Measurements from ENCODE around the gene BMPR1A.

Gene BMPR1A

DNA sequence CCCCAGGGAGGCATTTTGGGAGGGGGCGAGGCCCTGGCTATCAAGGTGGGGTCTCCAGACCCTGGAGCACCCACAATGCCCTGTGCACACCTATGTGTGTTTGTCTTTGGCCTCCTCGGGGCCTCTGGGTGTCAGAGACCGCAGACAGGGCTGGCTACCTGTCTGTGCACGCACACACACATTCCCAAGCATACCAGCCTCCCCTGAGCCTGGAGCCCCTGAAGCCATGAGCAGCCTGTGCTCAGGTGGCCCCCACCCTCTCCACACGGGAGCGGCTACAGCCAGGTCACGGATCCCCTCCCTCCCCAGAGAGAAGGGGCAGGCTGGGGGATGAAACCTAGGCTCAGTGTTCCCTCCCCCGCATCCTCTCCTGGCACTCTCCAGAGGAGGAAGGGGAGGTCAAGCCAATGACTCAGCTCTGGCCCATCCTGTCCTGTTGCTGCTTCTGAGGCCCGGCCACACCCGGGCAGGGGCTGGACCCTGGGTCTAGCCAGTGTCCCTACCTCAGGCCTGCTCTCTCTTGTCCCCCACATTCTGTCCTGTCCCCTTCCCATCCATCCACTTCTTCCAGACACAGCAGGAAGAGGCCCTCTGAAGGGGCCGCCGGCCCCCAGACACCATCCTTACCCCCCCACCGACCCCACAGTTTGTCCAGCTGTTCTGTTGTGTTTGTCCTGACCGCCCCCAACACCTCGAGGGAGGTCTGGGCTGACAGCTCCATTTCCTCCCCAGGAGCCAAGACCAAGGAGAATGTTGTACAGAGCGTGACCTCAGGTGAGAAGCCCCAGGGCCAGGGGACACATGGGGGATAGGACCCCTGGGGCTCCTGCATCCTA lies 202.7 kb downstream of the BMPR1A start:
- ATAC-seq (ENCODE audit: low read depth) (peak; percentile 86), DNase-seq (ENCODE audit: low spot score) (no peak)

DNA sequence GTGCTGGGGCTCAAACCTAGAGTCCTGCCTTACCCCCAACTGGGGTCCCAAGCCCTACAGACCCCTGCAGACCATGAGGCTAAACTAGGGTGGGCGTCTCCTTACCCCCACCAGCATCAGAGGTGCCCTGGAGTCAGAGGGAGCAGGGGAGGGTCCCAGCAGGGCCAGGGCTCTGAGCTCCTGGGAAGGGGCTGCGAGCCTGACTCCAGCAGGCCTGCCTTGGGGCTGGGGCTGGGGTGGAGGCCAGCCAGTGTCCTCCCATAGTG lies 203.3 kb downstream of the BMPR1A start:
- H3K4me3 ChIP-seq (ENCODE audit: severe bottlenecking), result no peak overlapping the region
- H3K27me3 ChIP-seq (ENCODE audit: insufficient read depth, poor library complexity, severe bottlenecking), result no peaks in the 10 kb centered on the region
- DNase-seq (ENCODE audit: low spot score) (no peak), ATAC-seq (ENCODE audit: low read depth) (no peak)
- peak overlapping the region; percentile 70 for H3K27ac ChIP-seq (ENCODE audit: poor library complexity, severe bottlenecking)
- no peaks in the 10 kb centered on the region for H3K9me3 ChIP-seq (ENCODE audit: severe bottlenecking)
- H3K4me1 ChIP-seq (ENCODE audit: insufficient read depth, poor library complexity, severe bottlenecking), result peaks cover 23% of the 10 kb centered on the region
- TF ChIP-seq, protein P1, sequence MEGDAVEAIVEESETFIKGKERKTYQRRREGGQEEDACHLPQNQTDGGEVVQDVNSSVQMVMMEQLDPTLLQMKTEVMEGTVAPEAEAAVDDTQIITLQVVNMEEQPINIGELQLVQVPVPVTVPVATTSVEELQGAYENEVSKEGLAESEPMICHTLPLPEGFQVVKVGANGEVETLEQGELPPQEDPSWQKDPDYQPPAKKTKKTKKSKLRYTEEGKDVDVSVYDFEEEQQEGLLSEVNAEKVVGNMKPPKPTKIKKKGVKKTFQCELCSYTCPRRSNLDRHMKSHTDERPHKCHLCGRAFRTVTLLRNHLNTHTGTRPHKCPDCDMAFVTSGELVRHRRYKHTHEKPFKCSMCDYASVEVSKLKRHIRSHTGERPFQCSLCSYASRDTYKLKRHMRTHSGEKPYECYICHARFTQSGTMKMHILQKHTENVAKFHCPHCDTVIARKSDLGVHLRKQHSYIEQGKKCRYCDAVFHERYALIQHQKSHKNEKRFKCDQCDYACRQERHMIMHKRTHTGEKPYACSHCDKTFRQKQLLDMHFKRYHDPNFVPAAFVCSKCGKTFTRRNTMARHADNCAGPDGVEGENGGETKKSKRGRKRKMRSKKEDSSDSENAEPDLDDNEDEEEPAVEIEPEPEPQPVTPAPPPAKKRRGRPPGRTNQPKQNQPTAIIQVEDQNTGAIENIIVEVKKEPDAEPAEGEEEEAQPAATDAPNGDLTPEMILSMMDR (IDR thresholded peaks at IDR 0.05; ENCODE audit: poor library complexity, severe bottlenecking), result no peak
- H3K36me3 ChIP-seq (ENCODE audit: low read depth), result no peaks in the 10 kb centered on the region

More for the DNA sequence above, 202.7 kb downstream of the BMPR1A start:
- Histone ChIP-seq H3K27ac (ENCODE audit: poor library complexity, severe bottlenecking) (peak overlapping the region; percentile 70), H3K4me1 (ENCODE audit: insufficient read depth, poor library complexity, severe bottlenecking) (peaks cover 23% of the 10 kb centered on the region), H3K4me3 (ENCODE audit: severe bottlenecking) (peak overlapping the region; percentile 4), H3K36me3 (ENCODE audit: low read depth) (no peaks in the 10 kb centered on the region), H3K27me3 (ENCODE audit: insufficient read depth, poor library complexity, severe bottlenecking) (no peaks in the 10 kb centered on the region), H3K9me3 (ENCODE audit: severe bottlenecking) (no peaks in the 10 kb centered on the region)
- TF ChIP-seq, protein P1 (IDR thresholded peaks at IDR 0.05; ENCODE audit: poor library complexity, severe bottlenecking), result no peak

DNA sequence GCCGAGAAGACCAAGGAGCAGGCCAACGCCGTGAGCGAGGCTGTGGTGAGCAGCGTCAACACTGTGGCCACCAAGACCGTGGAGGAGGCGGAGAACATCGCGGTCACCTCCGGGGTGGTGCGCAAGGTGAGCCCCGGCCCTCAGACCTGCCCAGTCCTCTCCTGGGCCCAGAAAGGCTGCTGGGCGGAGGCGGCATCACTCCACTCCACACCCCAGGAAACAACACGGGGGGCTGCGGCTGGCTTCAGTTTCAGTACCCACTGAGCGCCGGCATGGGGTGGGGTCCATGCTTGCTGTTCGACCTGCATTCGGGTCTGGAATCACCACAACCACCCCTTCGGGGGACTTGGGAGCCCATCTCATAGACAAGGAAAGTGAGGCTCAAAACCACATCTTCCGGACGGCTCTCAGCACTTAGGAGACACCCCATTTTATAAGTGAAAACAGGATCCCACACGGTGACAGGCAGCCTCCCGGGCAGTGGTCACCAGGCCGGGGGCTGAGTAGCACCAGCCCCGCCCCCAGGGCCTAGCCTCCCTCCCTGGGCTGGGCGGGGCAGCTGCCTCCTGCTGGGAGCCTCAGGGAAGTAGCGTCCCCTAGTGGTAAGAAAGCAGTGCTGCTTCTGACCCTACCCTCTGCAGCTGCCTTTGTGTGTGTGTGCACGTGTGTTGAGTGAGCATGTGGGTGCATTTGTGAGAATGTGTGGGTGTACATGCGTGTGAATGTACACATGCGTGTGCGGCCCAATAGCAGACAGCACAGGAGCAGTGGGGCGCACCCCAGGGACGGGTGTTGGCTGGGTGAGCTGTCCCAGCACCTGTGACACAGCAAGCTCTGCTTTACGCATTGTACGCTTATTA lies 203.8 kb downstream of the BMPR1A start:
- H3K36me3 ChIP-seq (ENCODE audit: low read depth), result no peaks in the 10 kb centered on the region
- ATAC-seq (ENCODE audit: low read depth), result no peak
- no peak overlapping the region for H3K4me3 ChIP-seq (ENCODE audit: severe bottlenecking)
- no peaks in the 10 kb centered on the region for H3K27me3 ChIP-seq (ENCODE audit: insufficient read depth, poor library complexity, severe bottlenecking)
- H3K27ac ChIP-seq (ENCODE audit: poor library complexity, severe bottlenecking), result peak overlapping the region; percentile 70
- TF ChIP-seq, protein P1 (IDR thresholded peaks at IDR 0.05; ENCODE audit: poor library complexity, severe bottlenecking), result peak; percentile 55
- H3K4me1 ChIP-seq (ENCODE audit: insufficient read depth, poor library complexity, severe bottlenecking), result peaks cover 23% of the 10 kb centered on the region
- no peaks in the 10 kb centered on the region for H3K9me3 ChIP-seq (ENCODE audit: severe bottlenecking)
- DNase-seq (ENCODE audit: low spot score), result no peak

DNA sequence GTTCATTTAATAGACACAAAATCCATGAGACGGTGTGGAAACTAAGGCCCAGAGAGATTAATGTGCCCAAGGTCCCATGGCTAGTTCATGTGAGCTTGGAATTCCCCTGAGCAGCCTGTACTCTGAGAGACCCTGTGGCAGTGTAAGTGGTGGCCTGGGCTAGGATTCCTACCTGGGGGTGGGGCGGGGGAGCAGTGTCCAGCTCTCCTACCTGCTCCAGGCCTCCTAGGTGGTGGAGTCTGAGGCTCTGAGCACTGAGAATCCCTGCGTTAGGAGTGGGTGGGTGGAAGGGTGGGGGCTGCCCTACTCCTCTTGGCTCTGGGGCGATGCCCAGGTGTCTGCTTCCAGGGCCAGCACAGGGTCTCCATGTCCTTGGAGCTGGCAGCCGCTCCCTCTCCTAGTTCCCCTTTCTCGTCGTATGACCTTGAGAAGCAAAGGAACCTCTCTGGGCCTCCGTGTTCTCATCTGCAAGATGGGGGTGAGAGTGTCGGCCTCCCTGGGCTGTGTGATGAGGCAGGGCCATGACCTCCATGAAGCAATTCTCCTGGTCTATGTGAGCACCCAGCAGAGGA lies 204.5 kb downstream of the BMPR1A start:
- Histone ChIP-seq H3K36me3 (ENCODE audit: low read depth) (no peaks in the 10 kb centered on the region; the same call in 1 of the 2 replicates), H3K9me3 (ENCODE audit: severe bottlenecking) (no peaks in the 10 kb centered on the region), H3K27ac (ENCODE audit: poor library complexity, severe bottlenecking) (no peak overlapping the region), H3K27me3 (ENCODE audit: insufficient read depth, poor library complexity, severe bottlenecking) (no peaks in the 10 kb centered on the region), H3K4me1 (ENCODE audit: insufficient read depth, poor library complexity, severe bottlenecking) (peaks cover 23% of the 10 kb centered on the region), H3K4me3 (ENCODE audit: severe bottlenecking) (no peak overlapping the region)
- ATAC-seq (ENCODE audit: low read depth) (no peak), DNase-seq (ENCODE audit: low spot score) (no peak)
- TF ChIP-seq, protein P1 (IDR thresholded peaks at IDR 0.05; ENCODE audit: poor library complexity, severe bottlenecking), result no peak

Measured in RWPE2 (cell line).